ENCODE data around the gene SYT2.

Gene SYT2

GRCh38 chr1:202682477-202682876 is 27.8 kb downstream of the SYT2 start:
- TF ChIP-seq EGR1 (IDR thresholded peaks at IDR 0.05) (no peak), EP300 (IDR thresholded peaks at IDR 0.05; ENCODE audit: borderline replicate concordance) (no peak), YY1 (IDR thresholded peaks at IDR 0.05; ENCODE audit: low read depth) (no peak), NFIC (IDR thresholded peaks at IDR 0.05) (no peak), REST (IDR thresholded peaks at IDR 0.05; ENCODE audit: low read depth) (no peak), ZBTB7A (IDR thresholded peaks at IDR 0.05; ENCODE audit: low read depth) (no peak), RAD21 (IDR thresholded peaks at IDR 0.05; ENCODE audit: low read depth) (no peak), MAX (IDR thresholded peaks at IDR 0.05) (no peak), FOXM1 (IDR thresholded peaks at IDR 0.05; ENCODE audit: borderline replicate concordance, low read depth) (no peak), TCF12 (IDR thresholded peaks at IDR 0.05; ENCODE audit: low read depth) (no peak), CREB1 (IDR thresholded peaks at IDR 0.05; ENCODE audit: low read depth) (no peak), USF1 (IDR thresholded peaks at IDR 0.05) (no peak), CEBPB (IDR thresholded peaks at IDR 0.05) (no peak), TAF1 (IDR thresholded peaks at IDR 0.05; ENCODE audit: low read depth) (no peak), TEAD4 (IDR thresholded peaks at IDR 0.05) (no peak)

GRCh38 chr1:202681736-202682420 is 28.4 kb downstream of the SYT2 start:
- TF ChIP-seq EGR1 (IDR thresholded peaks at IDR 0.05) (no peak), NFIC (IDR thresholded peaks at IDR 0.05) (no peak), YY1 (IDR thresholded peaks at IDR 0.05; ENCODE audit: low read depth) (no peak), TAF1 (IDR thresholded peaks at IDR 0.05; ENCODE audit: low read depth) (no peak), USF1 (IDR thresholded peaks at IDR 0.05) (no peak)

- peak; percentile 89 for TF ChIP-seq REST (IDR thresholded peaks at IDR 0.05; ENCODE audit: low read depth)
- TF ChIP-seq EGR1 (IDR thresholded peaks at IDR 0.05) = no peak
Measured at GRCh38 chr1:202680586-202681352, 29.5 kb downstream of the SYT2 start.

GRCh38 chr1:202679406-202680177 is 30.7 kb downstream of the SYT2 start:
- TF ChIP-seq FOXM1 (IDR thresholded peaks at IDR 0.05; ENCODE audit: borderline replicate concordance, low read depth) (no peak), ZBTB7A (IDR thresholded peaks at IDR 0.05; ENCODE audit: low read depth) (no peak), NFIC (IDR thresholded peaks at IDR 0.05) (no peak), USF1 (IDR thresholded peaks at IDR 0.05) (no peak), CEBPB (IDR thresholded peaks at IDR 0.05) (no peak), EGR1 (IDR thresholded peaks at IDR 0.05) (no peak), MAX (IDR thresholded peaks at IDR 0.05) (no peak), TAF1 (IDR thresholded peaks at IDR 0.05; ENCODE audit: low read depth) (no peak), TCF12 (IDR thresholded peaks at IDR 0.05; ENCODE audit: low read depth) (no peak), RAD21 (IDR thresholded peaks at IDR 0.05; ENCODE audit: low read depth) (no peak), EP300 (IDR thresholded peaks at IDR 0.05; ENCODE audit: borderline replicate concordance) (no peak), TEAD4 (IDR thresholded peaks at IDR 0.05) (no peak), CREB1 (IDR thresholded peaks at IDR 0.05; ENCODE audit: low read depth) (no peak), YY1 (IDR thresholded peaks at IDR 0.05; ENCODE audit: low read depth) (no peak)

GRCh38 chr1:202677433-202677832 is 32.8 kb downstream of the SYT2 start:
- TF ChIP-seq USF1 (IDR thresholded peaks at IDR 0.05) (no peak), EP300 (IDR thresholded peaks at IDR 0.05; ENCODE audit: borderline replicate concordance) (no peak), CEBPB (IDR thresholded peaks at IDR 0.05) (no peak), EGR1 (IDR thresholded peaks at IDR 0.05) (no peak), REST (IDR thresholded peaks at IDR 0.05; ENCODE audit: low read depth) (no peak), CREB1 (IDR thresholded peaks at IDR 0.05; ENCODE audit: low read depth) (no peak), TEAD4 (IDR thresholded peaks at IDR 0.05) (no peak), RAD21 (IDR thresholded peaks at IDR 0.05; ENCODE audit: low read depth) (no peak), FOXM1 (IDR thresholded peaks at IDR 0.05; ENCODE audit: borderline replicate concordance, low read depth) (no peak), TAF1 (IDR thresholded peaks at IDR 0.05; ENCODE audit: low read depth) (no peak), TCF12 (IDR thresholded peaks at IDR 0.05; ENCODE audit: low read depth) (no peak), MAX (IDR thresholded peaks at IDR 0.05) (no peak), YY1 (IDR thresholded peaks at IDR 0.05; ENCODE audit: low read depth) (no peak)
